Vagina (tissue), 2 donors: Measurements from ENCODE around the gene LYG1.

Source experiments
- POLR2A ChIP-seq, 2 donors: fragments of 450-650 bp; IDR thresholded peaks; one replicate each; pipeline ENCODE4 v1.6.1; 2017; ENCODE audit warnings: antibody characterized with exemption in 2 of 2, mild to moderate bottlenecking in 2 of 2, moderate library complexity in 2 of 2
- POLR2AphosphoS5 ChIP-seq, 2 donors: sonication (generic); formaldehyde crosslinking; IDR thresholded peaks; one replicate each; pipeline ENCODE4 v1.9.0; 2017; ENCODE audit warnings: antibody characterized with exemption in 2 of 2, mild to moderate bottlenecking in 2 of 2, low read depth in 1 of 2; ENCODE audit not compliant: insufficient read depth in 1 of 2
- TF ChIP-seq, protein P1 (sequence below), 3 experiments: fragments of 450-650 bp in 2 of 3; fragments of 200-600 bp in 1 of 3; sonication (generic) in 1 of 3; IDR thresholded peaks; one replicate each; pipeline ENCODE4 v1.5.1; 2017 to 2019; ENCODE audit warnings: antibody characterized with exemption in 3 of 3, mild to moderate bottlenecking in 2 of 3, moderate library complexity in 2 of 3

DNA sequence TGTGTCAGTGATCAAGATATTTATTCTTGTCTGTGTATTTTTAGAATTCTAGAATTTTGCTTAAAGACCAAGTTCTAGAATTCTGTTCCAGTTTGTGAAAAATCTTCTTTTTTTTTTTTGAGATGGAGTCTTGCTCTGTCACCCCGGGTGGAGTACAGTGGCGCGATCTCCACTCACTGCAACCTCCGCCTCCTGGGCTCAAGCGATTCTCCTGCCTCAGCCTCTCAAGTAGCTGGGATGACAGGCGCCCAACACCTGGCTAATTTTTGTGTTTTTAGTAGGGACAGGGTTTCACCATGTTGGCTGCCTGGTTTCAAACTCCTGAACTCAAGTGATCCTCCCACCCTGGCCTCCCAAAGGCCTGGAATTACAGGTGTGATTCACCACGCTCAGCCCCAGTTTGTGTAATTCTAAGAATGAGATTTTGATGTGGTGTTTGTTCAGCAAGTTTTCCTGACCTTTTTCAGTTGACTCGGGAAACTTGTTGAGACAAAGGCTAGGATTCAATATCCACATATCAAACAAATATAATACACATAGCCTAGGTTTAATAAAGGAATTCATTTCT is 39.8 kb upstream of the LYG1 start:
- TF ChIP-seq, protein P1, sequence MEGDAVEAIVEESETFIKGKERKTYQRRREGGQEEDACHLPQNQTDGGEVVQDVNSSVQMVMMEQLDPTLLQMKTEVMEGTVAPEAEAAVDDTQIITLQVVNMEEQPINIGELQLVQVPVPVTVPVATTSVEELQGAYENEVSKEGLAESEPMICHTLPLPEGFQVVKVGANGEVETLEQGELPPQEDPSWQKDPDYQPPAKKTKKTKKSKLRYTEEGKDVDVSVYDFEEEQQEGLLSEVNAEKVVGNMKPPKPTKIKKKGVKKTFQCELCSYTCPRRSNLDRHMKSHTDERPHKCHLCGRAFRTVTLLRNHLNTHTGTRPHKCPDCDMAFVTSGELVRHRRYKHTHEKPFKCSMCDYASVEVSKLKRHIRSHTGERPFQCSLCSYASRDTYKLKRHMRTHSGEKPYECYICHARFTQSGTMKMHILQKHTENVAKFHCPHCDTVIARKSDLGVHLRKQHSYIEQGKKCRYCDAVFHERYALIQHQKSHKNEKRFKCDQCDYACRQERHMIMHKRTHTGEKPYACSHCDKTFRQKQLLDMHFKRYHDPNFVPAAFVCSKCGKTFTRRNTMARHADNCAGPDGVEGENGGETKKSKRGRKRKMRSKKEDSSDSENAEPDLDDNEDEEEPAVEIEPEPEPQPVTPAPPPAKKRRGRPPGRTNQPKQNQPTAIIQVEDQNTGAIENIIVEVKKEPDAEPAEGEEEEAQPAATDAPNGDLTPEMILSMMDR (IDR thresholded peaks at IDR 0.05) = no peak
- TF ChIP-seq POLR2A (IDR thresholded peaks at IDR 0.05) (no peak), POLR2AphosphoS5 (IDR thresholded peaks at IDR 0.05; ENCODE audit: insufficient read depth in 1 of 2, low read depth in 1 of 2) (no peak)
